LNCaP clone FGC (cell line): ENCODE measurements around the gene OXER1.

ENCODE experiments used
- DNase-seq: peaks from one replicate; pipeline ENCODE4 v3.0.0-alpha.2; 2011; ENCODE audit warnings: low read depth
- H3K4me3 ChIP-seq: 2 replicates; pipeline ENCODE4 v1.5.1; 2011; ENCODE audit warnings: mild to moderate bottlenecking, low read depth, low read length, control low read depth
- CTCF ChIP-seq: IDR thresholded peaks from 2 replicates; pipeline ENCODE4 v1.5.1; 2012; ENCODE audit warnings: mild to moderate bottlenecking; ENCODE audit not compliant: control insufficient read depth, insufficient read depth; ENCODE audit errors: extremely low read depth

OXER1 gene

GRCh38 chr2:42794271-42795046, 30.5 kb upstream of the OXER1 start:
- H3K4me3 ChIP-seq, result no peak overlapping the region
- DNase-seq, result no peak
- TF ChIP-seq CTCF, result no peak

GRCh38 chr2:42793334-42794270, 29.7 kb upstream of the OXER1 start:
- H3K4me3 ChIP-seq, result no peak overlapping the region
- TF ChIP-seq CTCF, result no peak
- no peak for DNase-seq

GRCh38 chr2:42792583-42793333, 28.8 kb upstream of the OXER1 start, which contains the start of gene HAAO:
TSS of gene HAAO (minus strand) at chr2:42792583. CDS start at chr2:42792536, 47 bp downstream.
- TF ChIP-seq CTCF, result no peak
- no peak within 1 kb of the TSS for H3K4me3 ChIP-seq
- no peak for DNase-seq

- TF ChIP-seq CTCF, result no peak
- H3K4me3 ChIP-seq, result no peak overlapping the region
- DNase-seq, result no peak
Observed at GRCh38 chr2:42792087-42792582, 28.2 kb upstream of the OXER1 start.

GRCh38 chr2:42791606-42792005, 27.7 kb upstream of the OXER1 start:
- DNase-seq, result no peak
- no peak for TF ChIP-seq CTCF
- no peak overlapping the region for H3K4me3 ChIP-seq

- no peak overlapping the region for H3K4me3 ChIP-seq
- DNase-seq, result no peak
- TF ChIP-seq CTCF, result no peak
Observed at GRCh38 chr2:42789751-42790150, 25.8 kb upstream of the OXER1 start.
